H1 (cell line): ENCODE results near the gene TAPT1. TPM values are rescaled to one million over a fixed set of nuclear protein-coding genes. Genes with fewer than 3 reads are reported as not detected.

Source experiments
- ASH2L ChIP-seq: fragments of 200-600, 300-600 bp; sonication (generic); IDR thresholded peaks from one replicate; pipeline ENCODE4 v1.7.1; 2017; ENCODE audit warnings: low read length
- CBX5 ChIP-seq: fragments of 300-800, 300-1000 bp; sonication (generic); IDR thresholded peaks from 2 replicates; pipeline ENCODE4 v1.7.1; 2016; ENCODE audit warnings: antibody characterized with exemption, low read length, low read depth
- CHD2 ChIP-seq: IDR thresholded peaks from 2 replicates; pipeline ENCODE4 v1.6.1; 2012; ENCODE audit warnings: low read length, improper control_type of control experiment
- CHD7 ChIP-seq: fragments of 300-600 bp; sonication (generic); IDR thresholded peaks from 2 replicates; pipeline ENCODE4 v1.7.1; 2012; ENCODE audit warnings: low read length, moderate library complexity, mild to moderate bottlenecking, inconsistent platforms; ENCODE audit not compliant: insufficient replicate concordance
- EGR1 ChIP-seq: IDR thresholded peaks from 2 replicates; pipeline ENCODE4 v1.6.1; 2011; ENCODE audit warnings: low read depth, low read length, borderline replicate concordance
- EP300 ChIP-seq, 2 experiments: IDR thresholded peaks; 1 replicate in 1 of 2; 2 replicates in 1 of 2; pipeline ENCODE4 v1.6.1; 2011 to 2012; ENCODE audit warnings: low read depth in 2 of 2, low read length in 2 of 2, mild to moderate bottlenecking in 2 of 2, borderline replicate concordance in 1 of 2, inconsistent platforms in 1 of 2, moderate library complexity in 1 of 2
- EZH2 ChIP-seq: fragments of 200-600 bp; sonication (generic); IDR thresholded peaks from 2 replicates; pipeline ENCODE4 v1.7.1; 2012; ENCODE audit warnings: low read depth, mild to moderate bottlenecking, moderate library complexity, low read length, inconsistent platforms; ENCODE audit not compliant: severe bottlenecking
- PHF8 ChIP-seq: fragments of 200-600 bp; sonication (generic); conservative IDR thresholded peaks from 2 replicates; pipeline ENCODE4 v1.7.1; 2012; ENCODE audit warnings: low read depth, mild to moderate bottlenecking, inconsistent platforms, low read length, moderate library complexity
- RXRA ChIP-seq: IDR thresholded peaks from 2 replicates; pipeline ENCODE4 v1.6.1; 2011; ENCODE audit warnings: low read depth, mild to moderate bottlenecking, low read length, moderate library complexity; ENCODE audit not compliant: insufficient read depth
- SP1 ChIP-seq: IDR thresholded peaks from 2 replicates; pipeline ENCODE4 v1.6.1; 2011; ENCODE audit warnings: low read depth, low read length
- TAF7 ChIP-seq: optimal IDR thresholded peaks from 2 replicates; pipeline ENCODE3; 2011; ENCODE audit warnings: low read depth, mild to moderate bottlenecking, inconsistent platforms, low read length, moderate library complexity, borderline replicate concordance
- TBP ChIP-seq: IDR thresholded peaks from 2 replicates; pipeline ENCODE4 v1.6.1; 2011; ENCODE audit warnings: low read depth, low read length, improper control_type of control experiment
- polyA plus RNA-seq, 7 experiments: library from polyadenylated mRNA; depleted of rRNA in 3 of 7; stranded (reverse) in 5 of 7; unstranded in 2 of 7; fragments of >200 nt in 5 of 7; fragments of 200-250 nt in 2 of 7; gene quantifications; 1 replicate in 5 of 7; 2 replicates in 1 of 7; 4 replicates in 1 of 7; pipeline versions ENCODE4 v1.2.1 to v1.2.3, GENCODE V29; 2011 to 2013; ENCODE audit warnings: missing spikeins in 2 of 7, mixed read lengths in 2 of 7
- total RNA-seq: library from RNA; stranded (reverse); fragmentation: NEBNext Ultra II Directional; extraction: Animal tissue kit (Norgen Biotek cat#: 25700); gene quantifications from 2 replicates; pipeline ENCODE4 v1.2.1, GENCODE V29; 2021

The TAPT1 gene
- total and polyA plus RNA-seq, 2 of the 8 experiments (the other 6 are each of a cell fraction or from before 2014, with no cell fraction given), result 4.2 to 15.3 TPM

- TF ChIP-seq CHD7 (no peak), TBP (no peak), SP1 (no peak), RXRA (no peak), TAF7 (no peak), EGR1 (no peak), CHD2 (no peak), PHF8 (no peak), EZH2 (no peak), ASH2L (no peak), EP300 (IDR thresholded peaks at IDR 0.05; ENCODE audit: borderline replicate concordance in 1 of 2, low read depth in 2 of 2, low read length in 2 of 2) (no peak), CBX5 (no peak)
These were observed 7.3 kb downstream of the TAPT1 start (continued) for GRCh38 chr4:16218950-16219349.
